NCI-H1105 treated with DMSO at 0.1 percent for 48 hours (cell line): ENCODE measurements around the gene NHSL2.
A peak's percentile ranks its signal among the peaks of the same experiment; 100 is the strongest.
"Not testable (repeated sequence)": the region's sequence is repeated elsewhere in the genome, so short reads cannot be mapped to it uniquely, and the experiment has no call there.

Experiments used
- DNase-seq: peaks from one replicate; lab custom pipeline; 2025; lab: John Stamatoyannopoulos, UW

Gene NHSL2

DNA sequence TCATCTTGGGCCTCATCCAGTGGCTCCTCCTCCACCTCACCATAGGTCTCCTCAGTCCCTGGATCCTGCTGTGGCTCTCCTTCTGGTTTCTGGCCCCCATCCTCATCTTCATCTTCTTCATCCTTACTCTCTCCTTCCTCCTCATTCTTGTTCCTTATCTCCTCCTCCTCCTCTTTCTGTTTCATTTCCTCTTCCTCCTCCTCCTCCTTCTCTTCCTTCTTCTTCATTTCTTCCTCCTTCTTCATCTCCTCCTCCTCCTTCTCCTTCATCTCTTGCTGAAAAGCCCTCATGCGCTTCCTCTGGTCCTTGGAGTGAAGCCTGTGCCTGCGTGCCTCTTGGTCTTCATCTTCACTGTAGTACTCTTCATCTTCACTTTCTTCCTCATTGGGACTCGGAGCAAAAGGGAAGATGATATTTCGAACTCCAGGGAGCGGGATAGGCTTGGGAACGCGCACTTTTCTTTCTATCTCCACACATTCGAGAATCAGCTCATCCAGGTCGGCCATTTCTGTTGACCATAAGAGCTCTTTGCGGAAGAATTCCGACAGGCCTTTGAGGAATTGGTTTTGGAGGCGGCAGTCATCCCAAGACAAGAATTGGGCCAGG, 219.6 kb downstream of the NHSL2 start:
- DNase-seq = no peak

DNA sequence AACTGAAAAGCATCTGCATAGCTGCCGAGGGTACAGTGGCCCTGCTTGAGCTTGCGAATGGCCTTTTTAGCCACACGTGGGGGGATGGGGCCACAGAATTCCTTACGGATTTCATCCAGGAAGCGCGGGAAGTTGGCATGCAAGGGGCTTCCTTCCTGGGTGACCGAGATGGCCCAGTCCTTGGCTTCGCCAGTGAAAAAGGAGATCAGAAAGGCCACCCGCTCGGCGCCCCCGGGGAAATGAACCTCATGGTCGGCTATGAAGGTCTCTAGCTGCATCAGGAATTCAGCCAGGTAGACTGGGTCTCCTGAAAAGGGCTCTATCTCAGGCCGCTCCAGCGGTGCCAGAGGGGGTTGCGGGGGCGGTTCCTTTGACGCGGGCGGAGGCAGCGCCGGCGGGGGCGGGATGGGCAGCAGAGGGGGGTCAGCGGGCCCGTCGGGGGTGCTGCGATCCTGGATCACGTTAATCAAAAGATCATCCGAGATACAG, 220.2 kb downstream of the NHSL2 start:
- no peak for DNase-seq

DNA sequence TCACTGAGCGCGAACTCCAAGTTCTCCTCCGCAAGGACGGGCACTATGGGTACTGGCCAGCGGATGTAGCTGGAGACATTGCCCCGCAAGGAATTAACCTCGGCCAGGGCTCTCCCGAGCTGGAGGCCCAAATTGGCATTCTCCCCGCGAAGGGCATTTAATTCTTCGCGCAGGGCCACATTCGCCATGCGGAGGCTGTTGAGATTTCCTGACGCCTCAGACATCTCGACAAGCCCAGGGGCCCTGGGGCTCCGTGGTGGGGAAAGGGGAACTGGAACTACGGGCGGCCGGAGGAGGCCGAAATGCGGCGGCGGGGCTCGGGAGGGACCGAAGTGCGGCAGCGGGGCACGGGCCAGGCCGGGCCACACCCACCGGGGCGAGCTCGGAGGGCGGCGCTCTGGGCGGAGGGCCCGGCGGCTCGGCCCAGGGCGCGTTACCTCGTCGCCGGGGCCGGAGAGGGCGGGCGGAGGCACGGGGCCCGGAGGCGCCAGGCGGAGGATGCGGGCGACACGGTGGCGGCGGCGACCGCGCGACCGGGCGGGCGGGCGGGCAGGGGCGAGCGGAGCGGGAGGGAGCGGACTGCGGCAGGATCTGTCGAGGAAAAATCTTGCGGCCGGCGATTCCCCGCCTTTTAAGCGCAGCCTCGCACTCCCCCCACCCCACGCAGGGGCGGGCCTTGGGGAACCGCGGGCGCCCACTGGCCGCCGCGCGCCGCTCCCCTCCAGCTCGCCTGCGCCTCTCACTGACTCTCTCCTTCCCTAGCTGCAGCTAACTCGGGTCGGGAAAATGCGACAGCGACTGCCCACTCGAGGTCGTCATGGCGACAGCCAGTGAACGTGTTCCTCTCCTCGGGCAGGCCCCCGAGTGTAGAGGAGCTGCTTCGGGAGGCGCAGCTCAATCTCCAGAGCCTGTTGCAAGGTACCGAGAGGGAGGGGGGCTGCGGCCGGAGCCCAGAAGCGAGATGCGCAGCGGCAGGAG, 221.0 kb downstream of the NHSL2 start, which contains the start of gene RTL5:
RTL5 (minus strand) TSS at position 599 of the 978 bp plus-strand sequence.
- DNase-seq = peak; percentile 92

DNA sequence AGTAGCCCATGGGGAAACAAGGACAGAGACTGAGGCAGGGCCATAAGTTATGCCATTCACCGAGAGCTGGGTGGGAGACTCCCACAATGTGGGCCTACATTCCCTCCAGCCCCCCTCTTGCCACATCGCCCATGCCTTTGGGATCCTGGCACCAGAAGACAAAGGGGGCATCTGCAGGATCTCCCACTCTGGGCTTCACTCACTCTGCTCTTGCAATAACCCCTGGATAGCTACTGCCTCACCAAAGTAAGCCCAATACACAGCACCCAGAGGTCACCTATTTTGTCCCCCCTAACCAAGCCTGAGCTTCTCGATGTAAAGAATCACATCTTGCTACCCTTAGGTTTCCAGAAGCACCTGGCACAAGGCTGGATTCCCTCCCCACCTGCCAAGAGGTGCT, 221.8 kb downstream of the NHSL2 start:
- no peak for DNase-seq

- DNase-seq = no peak
Observed at GRCh38 chrX:72133851-72134546, 223.4 kb downstream of the NHSL2 start.

DNA sequence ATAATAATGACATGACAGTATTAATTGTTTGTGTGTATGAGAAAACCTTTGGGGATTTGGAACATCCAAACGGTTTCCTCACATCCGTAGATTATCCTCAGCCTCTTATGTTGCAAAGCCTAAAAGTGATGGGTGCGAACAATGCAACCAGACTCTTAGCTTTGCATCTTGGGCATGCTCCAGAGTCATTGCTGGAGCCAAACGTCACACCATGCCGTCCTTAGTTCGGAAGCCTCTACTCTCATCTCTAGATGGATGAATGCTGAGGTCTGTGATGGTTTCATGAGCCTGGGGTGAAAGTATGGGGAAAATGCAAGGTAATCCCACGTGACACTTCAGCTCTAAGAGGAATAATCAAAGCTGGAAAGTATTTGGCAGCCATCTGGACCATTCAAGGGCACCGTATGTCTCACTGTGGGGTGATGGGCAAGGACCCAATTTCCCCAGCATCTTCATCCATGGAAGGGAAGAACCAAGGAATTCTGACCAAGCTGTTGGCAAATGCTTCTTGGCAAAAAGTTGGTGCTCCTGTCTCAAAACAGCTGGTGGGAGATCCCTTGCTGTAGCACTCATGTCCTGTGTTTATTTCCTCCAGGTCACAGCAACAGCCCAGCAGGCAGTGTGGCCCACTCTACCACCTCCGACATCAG, 227.3 kb downstream of the NHSL2 start:
- DNase-seq = no peak

DNA sequence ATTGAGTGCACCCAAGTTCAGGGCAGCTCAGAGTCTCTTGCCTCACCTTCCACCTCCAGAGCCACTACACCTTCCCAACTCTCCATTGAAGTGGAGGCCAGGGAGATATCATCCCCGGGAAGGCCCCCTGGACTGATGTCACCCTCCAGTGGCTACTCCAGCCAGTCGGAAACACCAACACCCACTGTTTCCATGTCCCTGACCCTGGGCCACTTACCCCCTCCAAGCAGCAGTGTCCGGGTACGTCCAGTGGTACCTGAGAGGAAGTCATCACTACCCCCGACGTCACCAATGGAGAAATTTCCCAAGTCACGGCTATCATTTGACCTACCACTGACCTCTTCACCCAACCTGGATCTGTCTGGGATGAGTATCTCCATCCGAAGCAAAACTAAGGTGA, 228.9 kb downstream of the NHSL2 start:
- no peak for DNase-seq

- DNase-seq = no peak
Observed at GRCh38 chrX:72141372-72142004, 230.8 kb downstream of the NHSL2 start.

DNA sequence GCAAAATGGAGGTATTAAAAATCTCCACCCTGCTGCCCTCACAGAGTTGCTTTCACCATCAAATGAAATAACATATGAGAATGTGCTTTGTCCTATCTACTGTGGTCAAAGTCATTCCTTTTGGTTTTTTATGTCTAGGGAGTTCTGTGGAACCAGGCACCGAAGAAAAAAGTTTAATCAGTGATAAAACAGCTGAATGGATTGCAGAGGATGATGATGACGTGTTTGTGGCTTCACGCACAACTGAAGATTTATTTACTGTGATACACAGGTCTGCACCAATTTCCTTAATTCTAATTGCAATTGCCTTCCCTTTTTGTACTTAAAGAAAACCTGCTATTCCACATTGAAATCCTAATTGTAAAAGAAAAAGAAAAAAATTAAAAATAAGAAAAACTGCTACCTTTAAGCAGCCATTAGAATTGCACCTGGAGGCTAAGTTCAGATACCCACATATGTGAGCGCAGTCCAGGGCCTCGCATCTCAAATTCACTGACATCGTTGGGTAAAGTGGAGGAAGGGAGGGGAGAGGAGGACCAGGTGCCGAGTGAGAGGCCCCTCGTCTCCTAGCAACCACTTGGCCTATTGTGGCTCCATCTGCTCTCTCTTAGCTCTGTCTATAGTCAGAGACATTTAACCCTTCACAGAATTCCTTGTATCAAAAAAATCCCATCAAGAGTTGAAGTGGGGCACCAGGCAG, 231.6 kb downstream of the NHSL2 start:
- DNase-seq = peak; percentile 91

GRCh38 chrX:72142794-72143608, 232.4 kb downstream of the NHSL2 start:
- DNase-seq = no peak

DNA sequence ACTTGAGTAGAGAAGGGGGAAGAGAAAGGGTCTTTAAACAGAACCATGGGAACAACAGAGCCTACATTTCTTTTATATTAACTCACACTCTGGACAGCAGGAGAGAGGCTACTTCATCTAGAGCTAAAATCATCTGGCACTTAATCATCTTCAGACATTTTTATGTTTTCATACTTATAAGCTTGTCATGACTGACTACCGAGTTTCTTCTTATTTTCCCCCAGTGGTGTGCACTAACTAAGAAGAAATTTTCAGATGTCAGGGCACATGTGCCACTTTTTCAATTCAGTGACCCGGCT, 232.9 kb downstream of the NHSL2 start:
- DNase-seq = no peak

- no peak for DNase-seq
Observed at GRCh38 chrX:72145181-72145580, 234.5 kb downstream of the NHSL2 start.

- no peak for DNase-seq
Observed at GRCh38 chrX:72146527-72146926, 235.9 kb downstream of the NHSL2 start.

GRCh38 chrX:72158773-72159172, 248.1 kb downstream of the NHSL2 start:
- DNase-seq = no peak

GRCh38 chrX:72159769-72160168, 249.1 kb downstream of the NHSL2 start:
- DNase-seq = no peak

GRCh38 chrX:72165551-72165950, 254.9 kb downstream of the NHSL2 start:
- no peak for DNase-seq

- DNase-seq = no peak
Observed at GRCh38 chrX:72169008-72169728, 258.5 kb downstream of the NHSL2 start.

GRCh38 chrX:72176289-72176688, 265.6 kb downstream of the NHSL2 start:
- not testable (repeated sequence) for DNase-seq

- no peak for DNase-seq
Observed at GRCh38 chrX:72176981-72177380, 266.3 kb downstream of the NHSL2 start.
